GM19351 (cell line): ENCODE results near the gene TTC23.

Experiments used
- ATAC-seq: cut with Tn5 transposase; IDR thresholded peaks from one replicate; pipeline ENCODE4 v1.9.1; 2021; ENCODE audit warnings: mild to moderate bottlenecking, moderate library complexity; ENCODE audit not compliant: unreplicated experiment

TTC23 gene

GRCh38 chr15:99167640-99168039 lies 81.7 kb downstream of the TTC23 start:
- ATAC-seq = peak; percentile 49

- ATAC-seq = no peak
These were observed 82.2 kb downstream of the TTC23 start for GRCh38 chr15:99167201-99167600.

- ATAC-seq = no peak
These were observed 83.3 kb downstream of the TTC23 start for GRCh38 chr15:99165956-99166689.

DNA sequence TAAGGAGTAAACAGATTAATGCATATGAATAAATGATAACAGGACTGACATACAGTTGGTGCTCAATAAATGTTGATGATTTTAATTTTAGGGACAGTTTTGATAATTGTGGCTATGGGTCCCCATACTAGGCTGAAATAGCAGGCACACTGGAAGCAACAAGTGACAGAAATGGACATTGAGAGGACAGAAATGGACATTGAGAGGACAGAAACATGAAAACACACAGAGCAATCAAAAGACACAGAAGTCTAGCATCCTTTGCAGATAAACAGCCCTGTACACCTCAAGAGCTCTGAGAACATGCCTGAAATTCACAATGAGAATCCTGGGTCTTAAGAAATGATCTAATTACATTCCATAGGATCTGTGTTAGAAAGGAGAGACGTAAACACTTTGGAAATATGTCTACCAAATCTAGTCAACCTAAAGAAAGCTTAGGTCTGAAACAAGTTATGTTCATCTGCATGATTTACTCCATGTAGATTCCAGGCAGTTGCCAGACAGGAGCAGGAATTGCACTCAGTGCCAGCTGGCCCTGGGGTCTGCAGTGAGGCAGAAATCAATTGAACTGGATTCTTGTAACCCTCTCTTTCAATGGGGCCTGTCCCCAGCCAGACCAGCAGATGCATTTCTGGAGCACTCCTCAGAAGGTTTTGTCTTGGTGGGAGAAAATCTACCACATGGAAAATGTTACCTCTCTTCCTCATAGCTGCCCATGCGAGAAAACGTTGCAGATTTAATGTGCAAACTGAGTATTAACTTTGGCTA lies 84.2 kb downstream of the TTC23 start:
- ATAC-seq = no peak

DNA sequence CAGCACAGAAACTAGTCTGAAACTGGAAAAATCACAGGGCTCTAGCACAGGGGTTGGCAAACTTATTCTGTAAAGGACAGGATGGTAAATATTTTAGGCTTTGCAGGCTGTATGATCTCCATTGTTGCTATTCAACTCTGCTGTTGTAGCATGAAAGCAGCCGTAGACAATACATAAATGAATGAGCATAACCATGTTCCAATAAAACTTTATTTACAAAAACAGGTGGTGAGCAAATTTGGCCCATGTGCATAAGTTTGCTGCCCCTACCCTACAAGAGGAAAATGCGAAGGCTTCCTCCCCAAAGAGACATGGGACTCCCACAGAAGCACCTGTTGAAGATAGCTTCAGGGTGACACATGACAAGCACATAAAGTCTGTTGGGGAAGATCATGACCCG lies 85.3 kb downstream of the TTC23 start:
- no peak for ATAC-seq

GRCh38 chr15:99163271-99164062 lies 85.9 kb downstream of the TTC23 start:
- no peak for ATAC-seq

GRCh38 chr15:99158626-99159412 lies 90.6 kb downstream of the TTC23 start:
- ATAC-seq = no peak

GRCh38 chr15:99157456-99157855 lies 91.9 kb downstream of the TTC23 start:
- ATAC-seq = no peak

GRCh38 chr15:99155961-99156443 lies 93.4 kb downstream of the TTC23 start:
- no peak for ATAC-seq

- ATAC-seq = no peak
These were observed 95.1 kb downstream of the TTC23 start for GRCh38 chr15:99154271-99154670.

- no peak for ATAC-seq
These were observed 96.3 kb downstream of the TTC23 start for GRCh38 chr15:99153026-99153535.

DNA sequence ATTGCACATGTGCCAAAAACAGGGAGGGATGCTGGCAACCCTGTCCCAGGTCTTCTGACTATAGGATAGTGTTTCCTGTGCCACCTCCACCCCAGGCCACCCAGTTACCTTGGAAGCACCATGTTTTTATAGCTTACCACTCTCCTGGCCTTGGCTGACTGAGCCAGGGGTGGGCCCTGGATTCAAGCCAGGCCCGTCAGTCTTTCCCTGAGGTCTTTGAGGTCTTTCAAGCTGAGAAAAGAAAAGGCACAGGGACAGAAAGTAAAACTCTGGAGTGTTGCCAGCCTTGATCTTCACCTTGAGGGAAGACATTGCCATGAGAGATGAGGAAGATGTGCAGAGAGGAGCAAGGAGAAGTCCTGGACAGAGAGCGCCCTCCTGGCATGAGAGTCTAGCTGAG lies 98.2 kb downstream of the TTC23 start:
- no peak for ATAC-seq

DNA sequence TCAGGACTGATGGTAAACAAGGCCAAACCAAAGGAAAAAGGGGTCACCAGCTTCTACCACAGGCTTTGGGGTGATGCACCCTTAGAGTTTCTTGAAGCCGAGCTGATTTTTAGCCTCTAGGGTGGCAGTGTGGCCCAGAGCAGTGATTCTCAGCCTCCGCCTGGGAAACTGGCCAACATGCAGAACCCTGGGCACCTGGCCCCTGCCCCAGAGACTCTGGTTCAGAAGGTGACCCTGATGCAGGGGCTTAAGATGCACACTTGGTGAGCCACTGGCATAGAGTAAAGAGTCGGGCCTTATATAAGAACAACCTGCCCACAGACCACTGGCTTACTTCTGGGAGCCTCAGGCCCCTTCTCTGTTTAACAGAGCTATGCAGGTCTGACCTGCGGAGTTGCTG lies 100.0 kb downstream of the TTC23 start:
- no peak for ATAC-seq

GRCh38 chr15:99148851-99149276 lies 100.5 kb downstream of the TTC23 start:
- ATAC-seq = no peak

DNA sequence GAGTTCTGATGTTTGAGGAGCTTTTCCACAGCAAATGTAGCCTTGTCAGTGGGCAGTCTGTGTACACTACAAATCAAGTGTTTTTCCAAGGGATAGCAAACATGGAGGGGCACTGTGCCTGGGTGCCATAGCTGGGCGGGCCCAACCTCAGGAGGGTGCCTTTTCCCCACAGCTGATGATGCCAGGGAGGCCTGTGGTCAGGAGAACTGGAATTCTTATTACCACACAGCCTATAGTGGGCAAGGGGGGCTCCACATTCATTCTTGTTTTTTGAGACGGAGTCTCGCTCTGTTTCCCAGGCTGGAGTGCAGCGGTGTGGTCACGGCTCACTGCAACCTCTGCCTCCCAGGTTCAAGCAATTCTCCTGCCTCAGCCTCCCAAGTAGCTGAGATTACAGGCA lies 102.7 kb downstream of the TTC23 start:
- no peak for ATAC-seq

DNA sequence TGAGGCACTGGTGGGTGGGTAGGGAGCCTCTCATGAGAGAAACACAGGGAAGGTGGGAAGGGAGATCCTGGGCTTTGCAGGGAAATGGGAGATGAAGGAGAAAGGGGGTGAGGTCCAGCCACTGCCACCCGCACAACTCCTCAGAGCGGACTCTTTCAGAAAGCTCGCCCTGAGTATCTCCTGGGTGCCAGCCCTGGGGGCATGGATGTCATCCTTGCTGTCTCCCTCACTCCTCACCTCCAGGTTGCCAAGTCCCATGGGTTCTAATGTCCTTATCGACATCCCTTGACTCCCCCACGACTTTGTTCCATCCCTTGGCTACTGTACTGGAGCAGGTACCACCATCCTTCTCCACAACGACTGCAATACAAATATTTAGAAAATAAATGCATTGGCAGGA lies 103.6 kb downstream of the TTC23 start:
- no peak for ATAC-seq

DNA sequence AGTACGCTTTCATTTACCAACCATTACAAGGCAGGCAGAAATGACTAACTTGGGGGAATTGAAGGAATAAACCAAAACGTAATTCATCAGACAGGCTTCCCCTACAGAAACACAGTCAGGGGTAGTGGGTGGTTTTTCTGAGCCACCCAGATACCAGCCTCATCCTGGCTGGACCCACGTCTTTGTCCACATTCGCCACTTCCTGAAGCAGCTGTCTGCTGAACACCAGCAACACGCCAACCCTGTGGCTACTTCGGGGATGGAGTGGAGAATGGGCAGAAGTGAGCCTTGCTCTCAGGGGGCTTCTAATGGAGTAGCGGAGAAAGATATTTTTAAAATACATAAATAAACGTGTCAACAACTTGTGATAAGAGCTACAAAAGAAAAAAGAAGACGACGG lies 104.4 kb downstream of the TTC23 start:
- ATAC-seq = no peak

GRCh38 chr15:99143655-99144610 lies 105.4 kb downstream of the TTC23 start:
- ATAC-seq = no peak

GRCh38 chr15:99143242-99143641 lies 106.1 kb downstream of the TTC23 start:
- ATAC-seq = no peak
